SJSA1 (cell line): ENCODE results near the gene ACACB. TPM values are rescaled to one million over a fixed set of nuclear protein-coding genes. Genes with fewer than 3 reads are reported as not detected.

ENCODE experiments used
- DNase-seq, 2 experiments: peaks; one replicate each; pipeline ENCODE4 v3.0.0-alpha.2; 2015 to 2020; ENCODE audit warnings: low spot score in 2 of 2, low read depth in 1 of 2
- H3K27ac ChIP-seq: fragments of 250-450 bp; sonication (Bioruptor Pico); 2 replicates; pipeline ENCODE4 v1.5.1; 2020; ENCODE audit warnings: mild to moderate bottlenecking, moderate library complexity
- H3K27me3 ChIP-seq: fragments of 250-450 bp; sonication (Bioruptor Pico); replicated peaks from 2 replicates; pipeline ENCODE4 v1.5.1; 2020; ENCODE audit warnings: mild to moderate bottlenecking, moderate library complexity
- H3K36me3 ChIP-seq: fragments of 250-450 bp; sonication (Bioruptor Pico); 2 replicates; pipeline ENCODE4 v1.5.1; 2020; ENCODE audit warnings: mild to moderate bottlenecking
- H3K4me1 ChIP-seq: fragments of 250-450 bp; sonication (Bioruptor Pico); replicated peaks from 2 replicates; pipeline ENCODE4 v1.6.1; 2021; ENCODE audit warnings: mild to moderate bottlenecking
- H3K4me3 ChIP-seq: fragments of 250-450 bp; sonication (Bioruptor Pico); 2 replicates; pipeline ENCODE4 v1.5.1; 2020; ENCODE audit warnings: mild to moderate bottlenecking
- H3K9me3 ChIP-seq: fragments of 250-450 bp; sonication (Bioruptor Pico); replicated peaks from 2 replicates; pipeline ENCODE4 v1.5.1; 2020; ENCODE audit warnings: mild to moderate bottlenecking
- total RNA-seq: library from RNA; depleted of rRNA; stranded (reverse); fragments of >200 nt; shearing (Covaris generic); gene quantifications from 2 replicates; pipeline ENCODE4 v1.2.3, GENCODE V29; 2014

The ACACB gene
- total RNA-seq, 1 experiment from 2014 or later: 1.2 TPM

GRCh38 chr12:109299849-109300248, 183.5 kb downstream of the ACACB start:
- Histone ChIP-seq H3K27ac (no peak overlapping the region), H3K4me1 (no peaks in the 10 kb centered on the region), H3K4me3 (no peak overlapping the region), H3K9me3 (no peaks in the 10 kb centered on the region), H3K36me3 (no peaks in the 10 kb centered on the region), H3K27me3 (peaks cover 14% of the 10 kb centered on the region)
- DNase-seq: no peak

GRCh38 chr12:109301643-109302168, 185.3 kb downstream of the ACACB start:
- no peak for DNase-seq
- H3K27ac ChIP-seq: no peak overlapping the region
- H3K9me3 ChIP-seq: no peaks in the 10 kb centered on the region
- H3K27me3 ChIP-seq: peaks cover 20% of the 10 kb centered on the region
- no peak overlapping the region for H3K4me3 ChIP-seq
- no peaks in the 10 kb centered on the region for H3K4me1 ChIP-seq
- no peaks in the 10 kb centered on the region for H3K36me3 ChIP-seq

- DNase-seq: no peak
- no peak overlapping the region for H3K4me3 ChIP-seq
- no peak overlapping the region for H3K27ac ChIP-seq
- H3K36me3 ChIP-seq: no peaks in the 10 kb centered on the region
- H3K4me1 ChIP-seq: no peaks in the 10 kb centered on the region
- H3K9me3 ChIP-seq: no peaks in the 10 kb centered on the region
- H3K27me3 ChIP-seq: peaks cover 27% of the 10 kb centered on the region
Measured at GRCh38 chr12:109302358-109302757, 186.0 kb downstream of the ACACB start.

GRCh38 chr12:109302770-109303169, 186.4 kb downstream of the ACACB start:
- peaks cover 29% of the 10 kb centered on the region for H3K27me3 ChIP-seq
- no peak overlapping the region for H3K27ac ChIP-seq
- no peak overlapping the region for H3K4me3 ChIP-seq

GRCh38 chr12:109304485-109304884, 188.1 kb downstream of the ACACB start:
- H3K4me1 ChIP-seq: no peaks in the 10 kb centered on the region; the same call in 1 of the 2 replicates
- peaks cover 40% of the 10 kb centered on the region for H3K27me3 ChIP-seq
- DNase-seq: no peak

More at GRCh38 chr12:109302770-109303169, 186.4 kb downstream of the ACACB start:
- no peak for DNase-seq
- Histone ChIP-seq H3K36me3 (no peaks in the 10 kb centered on the region), H3K4me1 (no peaks in the 10 kb centered on the region), H3K9me3 (no peaks in the 10 kb centered on the region)

GRCh38 chr12:109305547-109305946, 189.2 kb downstream of the ACACB start:
- no peak for DNase-seq
- no peaks in the 10 kb centered on the region for H3K9me3 ChIP-seq
- H3K27me3 ChIP-seq: peaks cover 47% of the 10 kb centered on the region
- peaks cover 4% of the 10 kb centered on the region; the same call in 1 of the 2 replicates for H3K4me1 ChIP-seq
- no peak overlapping the region for H3K4me3 ChIP-seq
- no peak overlapping the region for H3K27ac ChIP-seq
- H3K36me3 ChIP-seq: no peaks in the 10 kb centered on the region

More at GRCh38 chr12:109304485-109304884, 188.1 kb downstream of the ACACB start:
- no peak overlapping the region for H3K4me3 ChIP-seq
- no peaks in the 10 kb centered on the region for H3K36me3 ChIP-seq
- H3K9me3 ChIP-seq: no peaks in the 10 kb centered on the region
- H3K27ac ChIP-seq: no peak overlapping the region

GRCh38 chr12:109307051-109307450, 190.7 kb downstream of the ACACB start:
- no peak overlapping the region for H3K27ac ChIP-seq
- DNase-seq: no peak
- no peak overlapping the region for H3K4me3 ChIP-seq
- no peaks in the 10 kb centered on the region for H3K36me3 ChIP-seq
- peaks cover 4% of the 10 kb centered on the region; the same call in 1 of the 2 replicates for H3K4me1 ChIP-seq
- peaks cover 62% of the 10 kb centered on the region for H3K27me3 ChIP-seq
- no peaks in the 10 kb centered on the region for H3K9me3 ChIP-seq

GRCh38 chr12:109308534-109309380, 192.4 kb downstream of the ACACB start, which contains the start of gene FOXN4:
TSS of gene FOXN4 (minus strand) at chr12:109309284. CDS start at chr12:109308321, 963 bp downstream.
- H3K36me3 ChIP-seq: no peaks in the 10 kb centered on the region
- DNase-seq: peak in 1 of 2 experiments; percentile 11
- H3K4me1 ChIP-seq: peaks cover 4% of the 10 kb centered on the region; the same call in 1 of the 2 replicates
- H3K4me3 ChIP-seq: no peak within 1 kb of the TSS
- H3K9me3 ChIP-seq: no peaks in the 10 kb centered on the region
- no peak within 1 kb of the TSS for H3K27ac ChIP-seq
- H3K27me3 ChIP-seq: peaks cover 63% of the 10 kb centered on the region

- Histone ChIP-seq H3K9me3 (no peaks in the 10 kb centered on the region), H3K4me3 (no peak overlapping the region), H3K27me3 (peaks cover 63% of the 10 kb centered on the region), H3K36me3 (no peaks in the 10 kb centered on the region), H3K27ac (no peak overlapping the region), H3K4me1 (peaks cover 4% of the 10 kb centered on the region; the same call in 1 of the 2 replicates)
- DNase-seq: no peak
Measured at GRCh38 chr12:109309381-109310246, 193.2 kb downstream of the ACACB start.

GRCh38 chr12:109310247-109311125, 194.1 kb downstream of the ACACB start:
- H3K9me3 ChIP-seq: no peaks in the 10 kb centered on the region
- H3K27me3 ChIP-seq: peaks cover 60% of the 10 kb centered on the region
- DNase-seq: peak in 1 of 2 experiments; percentile 2
- no peak overlapping the region for H3K4me3 ChIP-seq
- no peak overlapping the region for H3K27ac ChIP-seq
- peaks cover 4% of the 10 kb centered on the region; the same call in 1 of the 2 replicates for H3K4me1 ChIP-seq
- H3K36me3 ChIP-seq: no peaks in the 10 kb centered on the region
